ENCODE measurements around the gene TRAF2. TPM values are rescaled to one million over a fixed set of nuclear protein-coding genes. Genes with fewer than 3 reads are reported as not detected.

Gene TRAF2
- total RNA-seq, 1 donor from 2014 or later: 59.5 TPM

DNA sequence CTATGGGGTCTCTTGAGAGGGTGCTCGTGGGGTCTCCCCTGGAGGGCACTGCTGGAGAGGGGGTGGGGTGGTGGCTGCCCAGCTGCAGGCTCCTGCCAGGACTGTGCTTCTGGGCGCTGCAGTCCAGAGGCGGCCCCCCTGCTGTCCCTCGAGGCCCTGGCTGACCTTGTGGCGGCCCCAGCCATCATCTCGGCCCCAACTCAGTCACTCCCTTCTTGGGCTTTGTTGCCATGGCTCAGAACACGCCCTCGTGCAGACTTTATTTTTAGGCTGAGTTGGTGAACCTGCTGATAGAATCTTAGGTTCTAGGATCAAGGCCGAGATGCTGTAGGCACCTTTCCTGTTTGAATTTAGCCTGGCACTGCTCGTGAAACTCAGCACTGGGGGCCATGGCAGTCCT lies 35.4 kb downstream of the TRAF2 start:
- no peak overlapping the region for H3K4me3 Mint-ChIP-seq (ENCODE audit: low read depth)
- no peaks in the 10 kb centered on the region for H3K4me1 Mint-ChIP-seq (ENCODE audit: low read depth)
- H3K27me3 Mint-ChIP-seq (ENCODE audit: low read depth): no peaks in the 10 kb centered on the region
- H3K27ac Mint-ChIP-seq: no peak overlapping the region
- DNase-seq (ENCODE audit: low spot score): no peak
- H3K36me3 Mint-ChIP-seq (ENCODE audit: low read depth): peaks cover 63% of the 10 kb centered on the region
- intact Hi-C loops (cut with micrococcal nuclease): no loop called here
- H3K9me3 Mint-ChIP-seq: no peaks in the 10 kb centered on the region

DNA sequence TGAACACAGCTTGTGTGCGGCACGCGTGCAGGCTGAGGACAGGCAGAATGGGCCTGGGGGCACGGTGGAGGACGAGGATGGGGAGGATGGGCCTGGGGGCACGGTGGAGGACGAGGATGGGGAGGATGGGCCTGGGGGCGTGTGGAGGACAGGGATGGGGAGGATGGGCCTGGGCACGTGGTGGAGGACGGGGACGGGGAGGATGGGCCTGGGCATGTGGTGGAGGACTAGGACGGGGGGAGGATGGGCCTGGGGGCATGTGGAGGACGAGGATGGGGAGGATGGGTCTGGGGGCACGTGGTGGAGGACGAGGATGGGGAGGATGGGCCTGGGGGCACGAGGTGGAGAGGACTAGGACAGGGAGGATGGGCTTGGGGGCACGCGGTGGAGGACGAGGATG lies 36.2 kb downstream of the TRAF2 start:
- Mint-ChIP-seq H3K4me3 (ENCODE audit: low read depth) (no peak overlapping the region), H3K9me3 (no peaks in the 10 kb centered on the region), H3K4me1 (ENCODE audit: low read depth) (peaks cover 2% of the 10 kb centered on the region), H3K36me3 (ENCODE audit: low read depth) (peaks cover 61% of the 10 kb centered on the region), H3K27me3 (ENCODE audit: low read depth) (no peaks in the 10 kb centered on the region), H3K27ac (no peak overlapping the region)
- DNase-seq (ENCODE audit: low spot score): no peak
- intact Hi-C loops (cut with micrococcal nuclease): no loop called here

- DNase-seq (ENCODE audit: low spot score): no peak
- intact Hi-C loops (cut with micrococcal nuclease): no loop called here
- H3K4me1 Mint-ChIP-seq (ENCODE audit: low read depth): peaks cover 4% of the 10 kb centered on the region
- H3K4me3 Mint-ChIP-seq (ENCODE audit: low read depth): no peak overlapping the region
- H3K9me3 Mint-ChIP-seq: no peaks in the 10 kb centered on the region
- H3K36me3 Mint-ChIP-seq (ENCODE audit: low read depth): peaks cover 63% of the 10 kb centered on the region
- no peaks in the 10 kb centered on the region for H3K27me3 Mint-ChIP-seq (ENCODE audit: low read depth)
- peak overlapping the region; percentile 22 for H3K27ac Mint-ChIP-seq
Observed at GRCh38 chr9:136923881-136924280, 37.6 kb downstream of the TRAF2 start.

- intact Hi-C loops (cut with micrococcal nuclease): no loop called here
- Mint-ChIP-seq H3K27ac (no peak overlapping the region), H3K9me3 (no peaks in the 10 kb centered on the region), H3K4me1 (ENCODE audit: low read depth) (peaks cover 4% of the 10 kb centered on the region), H3K4me3 (ENCODE audit: low read depth) (no peak overlapping the region), H3K36me3 (ENCODE audit: low read depth) (peaks cover 61% of the 10 kb centered on the region), H3K27me3 (ENCODE audit: low read depth) (no peaks in the 10 kb centered on the region)
- no peak for DNase-seq (ENCODE audit: low spot score)
Observed at GRCh38 chr9:136925414-136926153, 39.3 kb downstream of the TRAF2 start.

GRCh38 chr9:136926154-136926704 lies 39.9 kb downstream of the TRAF2 start:
- Mint-ChIP-seq H3K4me1 (ENCODE audit: low read depth) (peaks cover 4% of the 10 kb centered on the region), H3K4me3 (ENCODE audit: low read depth) (no peak overlapping the region), H3K27me3 (ENCODE audit: low read depth) (no peaks in the 10 kb centered on the region), H3K27ac (no peak overlapping the region), H3K9me3 (no peaks in the 10 kb centered on the region), H3K36me3 (ENCODE audit: low read depth) (peaks cover 64% of the 10 kb centered on the region)
- intact Hi-C loops (cut with micrococcal nuclease): no loop called here
- no peak for DNase-seq (ENCODE audit: low spot score)

DNA sequence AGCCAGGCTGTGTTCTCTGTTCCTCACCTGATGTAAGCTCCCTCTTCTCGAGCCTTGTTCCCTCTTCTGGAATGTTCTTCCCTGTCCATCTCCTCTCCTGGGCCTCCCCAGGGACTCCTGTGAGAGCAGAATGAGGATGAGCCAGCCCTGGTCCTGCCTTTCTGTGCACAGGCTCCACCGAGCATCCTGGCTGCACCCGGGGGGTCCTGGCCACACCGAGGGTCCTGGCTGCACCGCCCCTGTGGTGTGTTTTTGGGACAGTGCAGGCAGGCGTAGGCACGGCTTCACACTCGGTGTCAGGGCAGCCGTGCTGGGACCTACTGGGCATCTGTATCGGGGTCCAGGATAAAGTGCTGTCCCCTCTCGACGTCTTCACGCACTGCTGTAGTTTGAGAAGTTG lies 40.4 kb downstream of the TRAF2 start:
- no peak overlapping the region for H3K4me3 Mint-ChIP-seq (ENCODE audit: low read depth)
- H3K36me3 Mint-ChIP-seq (ENCODE audit: low read depth): peaks cover 69% of the 10 kb centered on the region
- no peak for DNase-seq (ENCODE audit: low spot score)
- intact Hi-C loops (cut with micrococcal nuclease): no loop called here
- H3K4me1 Mint-ChIP-seq (ENCODE audit: low read depth): peaks cover 6% of the 10 kb centered on the region
- H3K27ac Mint-ChIP-seq: no peak overlapping the region
- no peaks in the 10 kb centered on the region for H3K27me3 Mint-ChIP-seq (ENCODE audit: low read depth)
- H3K9me3 Mint-ChIP-seq: no peaks in the 10 kb centered on the region

- H3K27ac Mint-ChIP-seq: peak overlapping the region; percentile 8
- H3K36me3 Mint-ChIP-seq (ENCODE audit: low read depth): peaks cover 66% of the 10 kb centered on the region
- H3K4me3 Mint-ChIP-seq (ENCODE audit: low read depth): no peak overlapping the region
- intact Hi-C loops (cut with micrococcal nuclease): no loop called here
- no peak for DNase-seq (ENCODE audit: low spot score)
- H3K27me3 Mint-ChIP-seq (ENCODE audit: low read depth): no peaks in the 10 kb centered on the region
- peaks cover 10% of the 10 kb centered on the region for H3K4me1 Mint-ChIP-seq (ENCODE audit: low read depth)
- no peaks in the 10 kb centered on the region for H3K9me3 Mint-ChIP-seq
Observed at GRCh38 chr9:136927343-136928271, 41.3 kb downstream of the TRAF2 start.

- peaks cover 10% of the 10 kb centered on the region for H3K4me1 Mint-ChIP-seq (ENCODE audit: low read depth)
- intact Hi-C loops (cut with micrococcal nuclease): no loop called here
- peaks cover 67% of the 10 kb centered on the region for H3K36me3 Mint-ChIP-seq (ENCODE audit: low read depth)
- no peak overlapping the region for H3K4me3 Mint-ChIP-seq (ENCODE audit: low read depth)
- H3K9me3 Mint-ChIP-seq: no peaks in the 10 kb centered on the region
- no peaks in the 10 kb centered on the region for H3K27me3 Mint-ChIP-seq (ENCODE audit: low read depth)
- H3K27ac Mint-ChIP-seq: peak overlapping the region; percentile 12
- no peak for DNase-seq (ENCODE audit: low spot score)
Observed at GRCh38 chr9:136928591-136928990, 42.3 kb downstream of the TRAF2 start.

GRCh38 chr9:136930014-136930413 lies 43.7 kb downstream of the TRAF2 start:
- Mint-ChIP-seq H3K27ac (no peak overlapping the region), H3K9me3 (no peaks in the 10 kb centered on the region), H3K4me3 (ENCODE audit: low read depth) (no peak overlapping the region), H3K27me3 (ENCODE audit: low read depth) (no peaks in the 10 kb centered on the region), H3K36me3 (ENCODE audit: low read depth) (peaks cover 68% of the 10 kb centered on the region), H3K4me1 (ENCODE audit: low read depth) (peaks cover 12% of the 10 kb centered on the region)
- no peak for DNase-seq (ENCODE audit: low spot score)
- intact Hi-C loops (cut with micrococcal nuclease): no loop called here

- Mint-ChIP-seq H3K27me3 (ENCODE audit: low read depth) (no peaks in the 10 kb centered on the region), H3K4me3 (ENCODE audit: low read depth) (no peak overlapping the region), H3K36me3 (ENCODE audit: low read depth) (peaks cover 69% of the 10 kb centered on the region), H3K4me1 (ENCODE audit: low read depth) (peaks cover 14% of the 10 kb centered on the region), H3K9me3 (no peaks in the 10 kb centered on the region), H3K27ac (peak overlapping the region; percentile 77)
- no peak for DNase-seq (ENCODE audit: low spot score)
- intact Hi-C loops (cut with micrococcal nuclease): no loop called here
Observed at GRCh38 chr9:136931611-136932130, 45.4 kb downstream of the TRAF2 start.

GRCh38 chr9:136934277-136934676 lies 48.0 kb downstream of the TRAF2 start:
- no peak for DNase-seq (ENCODE audit: low spot score)
- intact Hi-C loops (cut with micrococcal nuclease): no loop called here
- Mint-ChIP-seq H3K27me3 (ENCODE audit: low read depth) (no peaks in the 10 kb centered on the region), H3K27ac (no peak overlapping the region), H3K4me1 (ENCODE audit: low read depth) (peaks cover 12% of the 10 kb centered on the region), H3K4me3 (ENCODE audit: low read depth) (no peak overlapping the region), H3K36me3 (ENCODE audit: low read depth) (peaks cover 68% of the 10 kb centered on the region), H3K9me3 (no peaks in the 10 kb centered on the region)

DNA sequence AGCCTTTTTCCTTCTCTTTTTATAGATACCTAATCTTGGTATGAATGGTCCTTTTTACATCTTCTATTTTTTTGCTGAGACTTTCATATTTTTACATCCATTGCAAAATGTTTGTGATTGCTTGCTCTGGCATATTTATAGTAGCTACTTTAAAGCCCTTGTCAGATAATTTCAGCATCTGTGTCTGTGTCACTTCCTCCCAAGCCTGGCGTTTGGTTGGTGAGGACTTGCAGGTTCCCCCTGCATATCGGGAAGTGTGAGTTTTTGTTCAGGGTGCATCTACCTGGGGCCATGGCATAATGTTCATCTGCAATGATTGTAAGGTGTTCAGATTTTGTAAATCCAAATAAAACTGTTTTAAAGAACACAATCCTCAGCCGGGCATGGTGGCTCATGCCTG lies 49.3 kb downstream of the TRAF2 start:
- DNase-seq (ENCODE audit: low spot score): no peak
- H3K27ac Mint-ChIP-seq: no peak overlapping the region
- intact Hi-C loops (cut with micrococcal nuclease): no loop called here
- H3K27me3 Mint-ChIP-seq (ENCODE audit: low read depth): no peaks in the 10 kb centered on the region
- no peaks in the 10 kb centered on the region for H3K9me3 Mint-ChIP-seq
- peaks cover 64% of the 10 kb centered on the region for H3K36me3 Mint-ChIP-seq (ENCODE audit: low read depth)
- H3K4me3 Mint-ChIP-seq (ENCODE audit: low read depth): no peak overlapping the region
- H3K4me1 Mint-ChIP-seq (ENCODE audit: low read depth): peaks cover 12% of the 10 kb centered on the region
